Activated T-cell treated with anti-CD3 and anti-CD28 coated beads, Interleukin-2, amount 50 U/mL, for 24 hours (primary cell): ENCODE measurements around the gene NPVF.

Experiments used
- DNase-seq: peaks from one replicate; pipeline ENCODE4 v3.0.0-alpha.2; 2020
- H3K27ac Mint-ChIP-seq: 2 replicates; pipeline ENCODE4 v1.8.0; 2020; ENCODE audit warnings: mild to moderate bottlenecking, mixed read lengths
- H3K27me3 Mint-ChIP-seq: 2 replicates; pipeline ENCODE4 v1.8.0; 2020; ENCODE audit warnings: mixed read lengths
- H3K36me3 Mint-ChIP-seq: 2 replicates; pipeline ENCODE4 v1.8.0; 2020; ENCODE audit warnings: low read depth, mixed read lengths
- H3K4me1 Mint-ChIP-seq: 2 replicates; pipeline ENCODE4 v1.8.0; 2020; ENCODE audit warnings: low read depth, mixed read lengths
- H3K4me3 Mint-ChIP-seq: 2 replicates; pipeline ENCODE4 v1.8.0; 2020; ENCODE audit warnings: mild to moderate bottlenecking, moderate library complexity, mixed read lengths
- H3K9me3 Mint-ChIP-seq: 2 replicates; pipeline ENCODE4 v1.8.0; 2020; ENCODE audit warnings: mixed read lengths

Gene NPVF

DNA sequence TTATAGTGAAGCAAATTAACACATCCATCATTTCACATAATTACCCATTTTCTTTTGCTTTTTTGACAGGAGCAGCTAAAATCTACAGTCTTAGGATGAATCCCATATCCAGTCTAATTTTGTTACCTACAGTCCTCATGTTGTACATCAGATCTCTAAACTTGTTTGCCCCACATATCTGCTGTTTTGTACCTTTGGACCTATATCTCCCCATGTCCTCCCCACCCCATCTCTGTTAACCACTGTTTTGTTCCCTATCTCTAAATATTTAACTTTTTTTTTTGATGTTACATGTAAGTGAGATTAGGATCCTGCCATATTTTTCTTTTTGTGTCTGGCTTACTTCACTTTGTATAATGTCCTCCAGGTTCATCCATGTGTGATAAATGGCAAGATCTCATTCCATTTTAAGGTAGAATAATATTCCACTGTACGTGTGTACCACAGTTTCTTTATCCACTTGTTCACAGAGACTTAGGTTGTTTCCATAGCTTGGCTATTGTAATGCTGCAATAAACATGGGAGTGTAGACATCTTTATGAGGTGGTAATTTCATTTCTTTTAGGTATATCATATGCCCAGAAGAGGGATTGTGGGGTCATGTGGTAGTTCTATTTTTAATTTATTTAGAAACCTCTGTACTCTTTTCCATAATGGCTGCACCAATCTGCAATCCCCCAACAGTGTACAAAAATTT, 19.6 kb downstream of the NPVF start:
- no peaks in the 10 kb centered on the region for H3K4me1 Mint-ChIP-seq
- no peaks in the 10 kb centered on the region for H3K9me3 Mint-ChIP-seq
- no peaks in the 10 kb centered on the region for H3K36me3 Mint-ChIP-seq
- no peak overlapping the region for H3K27ac Mint-ChIP-seq
- DNase-seq: no peak
- no peak overlapping the region for H3K4me3 Mint-ChIP-seq
- peaks cover 50% of the 10 kb centered on the region for H3K27me3 Mint-ChIP-seq

DNA sequence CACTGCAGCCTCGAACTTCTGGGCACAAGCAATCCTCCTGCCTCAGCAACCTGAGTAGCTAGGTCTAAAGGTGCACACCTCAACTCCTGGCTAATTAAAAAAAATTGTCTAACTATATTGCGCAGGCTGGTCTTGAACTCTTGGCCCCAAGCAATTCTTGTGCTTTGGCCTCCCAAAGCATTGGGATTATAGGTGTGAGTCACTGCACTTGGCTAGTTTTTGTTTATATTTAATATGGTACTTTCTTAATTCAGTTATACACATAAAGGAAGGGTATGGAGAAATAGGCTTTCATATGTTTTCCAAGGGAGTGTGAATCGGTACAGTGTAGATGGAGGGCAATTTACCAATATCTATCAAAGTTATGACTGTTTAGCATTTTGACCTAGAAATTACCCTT, 20.4 kb downstream of the NPVF start:
- no peaks in the 10 kb centered on the region for H3K36me3 Mint-ChIP-seq

DNA sequence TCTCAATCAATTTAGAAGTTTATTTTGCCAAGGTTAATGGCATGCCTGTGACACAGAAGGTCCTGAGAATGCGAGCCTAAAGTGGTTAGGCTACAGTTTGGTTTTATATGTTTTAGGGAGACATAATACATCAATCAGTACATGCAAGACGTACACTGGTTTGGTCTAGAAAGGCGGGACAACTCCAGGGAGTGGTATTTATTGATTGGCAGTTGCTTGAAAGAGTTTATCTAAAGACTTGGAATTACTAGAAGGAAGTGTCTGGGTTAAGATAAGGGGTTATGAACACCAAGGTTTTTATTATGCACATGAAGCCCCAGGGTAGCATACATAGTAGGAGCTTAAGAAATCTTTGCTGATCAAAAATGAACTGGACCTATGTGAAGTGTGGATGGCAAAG, 21.5 kb downstream of the NPVF start:
- H3K9me3 Mint-ChIP-seq: no peaks in the 10 kb centered on the region
- peaks cover 47% of the 10 kb centered on the region for H3K27me3 Mint-ChIP-seq
- no peak for DNase-seq
- H3K27ac Mint-ChIP-seq: no peak overlapping the region
- no peaks in the 10 kb centered on the region for H3K36me3 Mint-ChIP-seq
- H3K4me1 Mint-ChIP-seq: no peaks in the 10 kb centered on the region
- H3K4me3 Mint-ChIP-seq: no peak overlapping the region

More for the DNA sequence above, 20.4 kb downstream of the NPVF start:
- H3K27ac Mint-ChIP-seq: no peak overlapping the region
- no peak overlapping the region for H3K4me3 Mint-ChIP-seq
- no peaks in the 10 kb centered on the region for H3K9me3 Mint-ChIP-seq
- no peak for DNase-seq
- no peaks in the 10 kb centered on the region for H3K4me1 Mint-ChIP-seq
- H3K27me3 Mint-ChIP-seq: peaks cover 54% of the 10 kb centered on the region

- Mint-ChIP-seq H3K4me1 (no peaks in the 10 kb centered on the region), H3K36me3 (no peaks in the 10 kb centered on the region), H3K27me3 (peaks cover 3% of the 10 kb centered on the region), H3K9me3 (no peaks in the 10 kb centered on the region), H3K4me3 (no peak overlapping the region), H3K27ac (no peak overlapping the region)
- no peak for DNase-seq
These were observed 32.0 kb downstream of the NPVF start for GRCh38 chr7:25196132-25196896.

DNA sequence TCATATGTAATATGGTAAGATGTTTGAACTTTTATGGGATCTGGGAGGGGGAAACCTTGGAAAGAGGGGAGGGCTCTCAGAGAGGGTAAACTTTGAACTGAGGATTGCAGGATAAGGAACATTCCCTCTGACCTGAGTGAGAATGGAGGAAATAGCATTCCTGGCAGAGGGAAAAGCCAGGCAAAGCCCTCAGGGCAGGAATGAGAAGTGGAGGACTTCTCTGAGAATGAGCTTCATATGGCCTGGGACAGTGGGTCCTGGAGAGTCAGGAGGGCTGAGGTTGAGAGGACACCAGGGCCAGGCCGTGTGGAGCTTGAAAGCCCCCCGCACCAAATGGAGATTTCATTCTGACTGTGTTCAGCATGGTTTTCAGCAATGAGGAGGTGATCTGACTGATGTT, 34.2 kb downstream of the NPVF start:
- Mint-ChIP-seq H3K9me3 (no peaks in the 10 kb centered on the region), H3K4me3 (no peak overlapping the region), H3K27ac (no peak overlapping the region), H3K4me1 (no peaks in the 10 kb centered on the region), H3K27me3 (peaks cover 3% of the 10 kb centered on the region), H3K36me3 (no peaks in the 10 kb centered on the region)
- no peak for DNase-seq

GRCh38 chr7:25192043-25192442, 36.2 kb downstream of the NPVF start:
- Mint-ChIP-seq H3K9me3 (no peaks in the 10 kb centered on the region), H3K4me1 (no peaks in the 10 kb centered on the region), H3K36me3 (no peaks in the 10 kb centered on the region), H3K27ac (no peak overlapping the region), H3K4me3 (no peak overlapping the region), H3K27me3 (peaks cover 7% of the 10 kb centered on the region)
- no peak for DNase-seq

GRCh38 chr7:25189197-25189596, 39.1 kb downstream of the NPVF start:
- peaks cover 7% of the 10 kb centered on the region for H3K27me3 Mint-ChIP-seq
- no peaks in the 10 kb centered on the region for H3K9me3 Mint-ChIP-seq

GRCh38 chr7:25187932-25188331, 40.4 kb downstream of the NPVF start:
- no peak overlapping the region for H3K27ac Mint-ChIP-seq
- no peaks in the 10 kb centered on the region for H3K36me3 Mint-ChIP-seq
- no peak overlapping the region for H3K4me3 Mint-ChIP-seq
- H3K27me3 Mint-ChIP-seq: peaks cover 4% of the 10 kb centered on the region
- no peaks in the 10 kb centered on the region for H3K9me3 Mint-ChIP-seq
- DNase-seq: no peak
- H3K4me1 Mint-ChIP-seq: no peaks in the 10 kb centered on the region

More at GRCh38 chr7:25189197-25189596, 39.1 kb downstream of the NPVF start:
- Mint-ChIP-seq H3K36me3 (no peaks in the 10 kb centered on the region), H3K27ac (no peak overlapping the region), H3K4me3 (no peak overlapping the region), H3K4me1 (no peaks in the 10 kb centered on the region)
- no peak for DNase-seq

DNA sequence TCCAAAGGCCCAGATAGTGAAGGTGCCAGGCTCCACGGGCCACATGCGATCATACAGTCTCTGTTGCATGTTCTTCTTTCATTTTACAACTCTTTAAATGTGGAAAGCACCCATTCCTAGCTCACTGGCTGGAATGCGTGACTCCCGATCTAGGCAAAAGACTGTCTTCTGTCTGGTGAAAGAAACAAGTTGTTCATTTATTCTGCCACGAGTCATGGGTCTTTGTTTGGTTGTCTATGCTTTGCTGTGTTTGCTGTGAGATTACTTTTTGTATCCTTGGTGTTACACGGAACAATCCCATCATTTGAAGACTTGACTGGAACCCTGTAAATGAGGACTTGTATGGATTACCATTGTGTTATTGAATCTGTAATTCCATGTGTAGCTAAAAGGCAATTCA, 41.9 kb downstream of the NPVF start:
- Mint-ChIP-seq H3K4me1 (peaks cover 1% of the 10 kb centered on the region), H3K36me3 (no peaks in the 10 kb centered on the region), H3K9me3 (no peaks in the 10 kb centered on the region), H3K27me3 (peaks cover 4% of the 10 kb centered on the region), H3K4me3 (no peak overlapping the region), H3K27ac (no peak overlapping the region)
- DNase-seq: no peak

- Mint-ChIP-seq H3K9me3 (no peaks in the 10 kb centered on the region), H3K4me3 (peak overlapping the region; percentile 84), H3K27me3 (no peaks in the 10 kb centered on the region), H3K36me3 (peaks cover 5% of the 10 kb centered on the region), H3K27ac (no peak overlapping the region), H3K4me1 (peaks cover 22% of the 10 kb centered on the region)
- no peak for DNase-seq
These were observed 46.8 kb downstream of the NPVF start for GRCh38 chr7:25181532-25181931.

DNA sequence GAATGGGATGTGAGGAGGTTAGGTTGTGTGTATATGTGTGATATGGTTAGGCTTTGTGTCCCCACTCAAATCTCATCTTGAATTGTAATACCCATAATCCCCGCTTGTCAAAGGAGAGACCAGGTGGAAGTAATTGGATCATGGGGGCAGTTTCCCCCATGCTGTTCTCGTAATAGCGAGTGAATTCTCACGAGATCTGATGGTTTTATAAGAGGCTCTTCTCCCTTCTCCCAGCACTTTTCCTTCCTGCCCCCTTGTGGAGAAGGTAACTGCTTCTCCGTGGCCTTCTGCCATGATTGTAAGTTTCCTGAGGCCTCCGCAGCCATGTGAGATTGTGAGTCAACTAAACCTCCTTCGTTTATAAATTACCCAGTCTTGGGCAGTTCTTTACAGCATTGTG, 47.3 kb downstream of the NPVF start:
- H3K9me3 Mint-ChIP-seq: no peaks in the 10 kb centered on the region
- peak overlapping the region; percentile 88 for H3K27ac Mint-ChIP-seq
- H3K4me3 Mint-ChIP-seq: peak overlapping the region; percentile 84
- peaks cover 22% of the 10 kb centered on the region for H3K4me1 Mint-ChIP-seq
- no peak for DNase-seq
- no peaks in the 10 kb centered on the region for H3K27me3 Mint-ChIP-seq
- peaks cover 6% of the 10 kb centered on the region for H3K36me3 Mint-ChIP-seq

DNA sequence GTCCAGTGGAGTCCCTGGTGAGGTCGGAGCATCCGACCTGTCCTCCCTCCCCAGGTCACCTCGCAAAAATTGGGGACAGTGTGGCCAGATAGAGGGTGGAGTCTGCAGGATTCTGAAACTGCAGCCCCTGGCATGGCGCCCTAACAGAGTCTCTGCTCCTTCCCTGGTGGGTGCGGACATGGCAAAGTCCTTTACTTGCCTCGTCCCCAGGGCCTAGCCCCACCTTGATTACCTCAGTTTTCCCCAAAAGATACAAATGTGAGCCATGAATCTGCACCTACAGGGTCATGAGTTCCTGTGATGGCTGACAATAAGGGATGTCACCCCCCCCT, 47.7 kb downstream of the NPVF start:
- Mint-ChIP-seq H3K27ac (peak overlapping the region; percentile 88), H3K9me3 (no peaks in the 10 kb centered on the region), H3K36me3 (peaks cover 7% of the 10 kb centered on the region), H3K27me3 (no peaks in the 10 kb centered on the region), H3K4me1 (peaks cover 22% of the 10 kb centered on the region), H3K4me3 (peak overlapping the region; percentile 84)
- DNase-seq: no peak

DNA sequence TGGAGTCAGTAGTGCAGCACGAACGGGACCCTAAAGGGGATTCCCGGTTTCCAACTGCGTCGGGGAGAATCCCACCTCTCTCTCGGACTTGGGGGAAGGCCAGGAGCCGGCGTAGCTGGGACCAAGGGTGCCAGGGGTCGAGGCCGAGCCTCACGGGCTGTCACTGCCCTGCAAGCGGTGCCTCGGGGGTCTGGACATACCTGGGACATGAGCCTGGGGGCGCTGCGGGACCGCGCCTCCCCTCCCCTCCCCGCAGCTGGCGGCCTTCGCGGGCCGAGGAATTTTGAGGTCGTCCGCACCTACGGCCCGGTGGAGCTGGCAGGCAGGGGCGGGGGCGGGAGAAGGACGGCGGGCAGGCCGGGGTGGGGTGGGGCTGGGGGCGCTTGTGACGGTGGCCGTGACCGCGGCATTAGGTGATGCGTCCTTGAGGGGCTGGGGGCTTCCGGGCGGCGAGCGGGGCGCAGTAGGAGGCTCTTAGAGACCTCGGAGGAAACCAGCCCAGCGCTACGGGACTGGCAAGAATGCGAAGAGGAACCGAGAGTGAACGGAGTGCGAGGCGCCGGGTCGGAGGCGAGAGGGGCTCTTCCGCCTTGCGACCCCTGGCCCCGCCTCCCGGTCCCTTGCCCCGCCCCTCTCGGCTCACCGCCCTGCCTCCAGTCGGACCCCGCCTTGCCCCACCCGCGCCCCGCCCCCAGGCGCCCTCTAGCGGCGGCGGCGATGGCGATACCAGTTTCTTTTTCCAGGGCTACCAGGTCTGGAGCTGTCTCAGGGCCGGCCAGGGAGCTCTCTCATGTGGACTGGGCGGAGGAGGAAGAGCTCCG, 48.3 kb downstream of the NPVF start:
- DNase-seq: peak; percentile 99
- Mint-ChIP-seq H3K4me1 (peaks cover 22% of the 10 kb centered on the region), H3K27ac (peak overlapping the region; percentile 92), H3K4me3 (peak overlapping the region; percentile 84), H3K27me3 (no peaks in the 10 kb centered on the region), H3K9me3 (no peaks in the 10 kb centered on the region), H3K36me3 (peaks cover 9% of the 10 kb centered on the region)

GRCh38 chr7:25179325-25179724, 49.0 kb downstream of the NPVF start:
- H3K36me3 Mint-ChIP-seq: peaks cover 9% of the 10 kb centered on the region
- peaks cover 22% of the 10 kb centered on the region for H3K4me1 Mint-ChIP-seq
- H3K27me3 Mint-ChIP-seq: no peaks in the 10 kb centered on the region
- H3K4me3 Mint-ChIP-seq: peak overlapping the region; percentile 84
- no peaks in the 10 kb centered on the region for H3K9me3 Mint-ChIP-seq
- no peak for DNase-seq
- H3K27ac Mint-ChIP-seq: peak overlapping the region; percentile 70
